Measurements from ENCODE around the gene CFAP97D1. TPM values are rescaled to one million over a fixed set of nuclear protein-coding genes. Genes with fewer than 3 reads are reported as not detected.
A peak's percentile ranks its signal among the peaks of the same experiment; 100 is the strongest.
"Not testable (repeated sequence)": the region's sequence is repeated elsewhere in the genome, so short reads cannot be mapped to it uniquely, and the experiment has no call there.

The CFAP97D1 gene
- total RNA-seq, 1 donor from 2014 or later = not detected

- ATAC-seq (no peak), DNase-seq (no peak)
- no peaks in the 10 kb centered on the region for H3K36me3 ChIP-seq
- no peaks in the 10 kb centered on the region for H3K4me1 ChIP-seq
- H3K27me3 ChIP-seq = no peaks in the 10 kb centered on the region
- no peak overlapping the region for H3K27ac ChIP-seq
- H3K9me3 ChIP-seq = no peaks in the 10 kb centered on the region
- no peak for TF ChIP-seq CTCF (IDR thresholded peaks at IDR 0.05)
- intact Hi-C loops (cut with DNase I) = loop anchor here (10.0 kb wide), 1 partner anchor 56 kb away; the partner anchor contains the start of gene CD300LG
- no peak overlapping the region for H3K4me3 ChIP-seq
Observed at GRCh38 chr17:43788540-43788939, 8.3 kb downstream of the CFAP97D1 start.

GRCh38 chr17:43789482-43789881, 9.2 kb downstream of the CFAP97D1 start:
- no peaks in the 10 kb centered on the region for H3K36me3 ChIP-seq
- no peaks in the 10 kb centered on the region for H3K4me1 ChIP-seq
- H3K27me3 ChIP-seq = no peaks in the 10 kb centered on the region
- H3K4me3 ChIP-seq = no peak overlapping the region
- no peak for ATAC-seq
- no peak overlapping the region for H3K27ac ChIP-seq
- no peaks in the 10 kb centered on the region for H3K9me3 ChIP-seq
- no peak for DNase-seq
- no peak for TF ChIP-seq CTCF (IDR thresholded peaks at IDR 0.05)
- intact Hi-C loops (cut with DNase I) = loop anchor here (10.0 kb wide), 1 partner anchor 55 kb away; the partner anchor contains the start of gene CD300LG

GRCh38 chr17:43790311-43790940, 10.2 kb downstream of the CFAP97D1 start:
- Histone ChIP-seq H3K27me3 (no peaks in the 10 kb centered on the region), H3K4me1 (no peaks in the 10 kb centered on the region), H3K27ac (no peak overlapping the region), H3K36me3 (no peaks in the 10 kb centered on the region), H3K4me3 (no peak overlapping the region), H3K9me3 (no peaks in the 10 kb centered on the region)
- DNase-seq (no peak), ATAC-seq (peak; percentile 57)
- peak; percentile 18 for TF ChIP-seq CTCF (IDR thresholded peaks at IDR 0.05)
- intact Hi-C loops (cut with DNase I) = no loop called here

- Histone ChIP-seq H3K27ac (no peak overlapping the region), H3K4me1 (no peaks in the 10 kb centered on the region), H3K27me3 (no peaks in the 10 kb centered on the region), H3K9me3 (no peaks in the 10 kb centered on the region), H3K4me3 (no peak overlapping the region), H3K36me3 (no peaks in the 10 kb centered on the region)
- intact Hi-C loops (cut with DNase I) = no loop called here
- DNase-seq (no peak), ATAC-seq (peak; percentile 76)
- no peak for TF ChIP-seq CTCF (IDR thresholded peaks at IDR 0.05)
Observed at GRCh38 chr17:43791589-43791988, 11.4 kb downstream of the CFAP97D1 start.

DNA sequence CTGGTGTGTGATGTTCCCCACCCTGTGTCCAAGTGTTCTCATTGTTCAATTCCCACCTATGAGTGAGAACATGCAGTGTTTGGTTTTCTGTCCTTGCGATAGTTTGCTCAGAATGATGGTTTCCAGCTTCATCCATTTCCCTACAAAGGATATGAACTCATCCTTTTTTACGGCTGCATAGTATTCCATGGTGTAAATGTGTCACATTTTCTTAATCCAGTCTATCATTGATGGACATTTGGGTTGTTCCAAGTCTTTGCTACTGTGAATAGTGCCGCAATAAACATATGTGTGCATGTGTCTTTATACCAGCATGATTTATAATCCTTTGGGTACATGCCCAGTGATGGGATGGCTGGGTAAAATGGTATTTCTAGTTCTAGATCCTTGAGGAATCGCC, 12.4 kb downstream of the CFAP97D1 start:
- H3K4me3 ChIP-seq; intact Hi-C loops (cut with DNase I); H3K27ac ChIP-seq; H3K36me3 ChIP-seq; H3K4me1 ChIP-seq; DNase-seq; H3K27me3 ChIP-seq; H3K9me3 ChIP-seq; ATAC-seq: not testable (repeated sequence)

DNA sequence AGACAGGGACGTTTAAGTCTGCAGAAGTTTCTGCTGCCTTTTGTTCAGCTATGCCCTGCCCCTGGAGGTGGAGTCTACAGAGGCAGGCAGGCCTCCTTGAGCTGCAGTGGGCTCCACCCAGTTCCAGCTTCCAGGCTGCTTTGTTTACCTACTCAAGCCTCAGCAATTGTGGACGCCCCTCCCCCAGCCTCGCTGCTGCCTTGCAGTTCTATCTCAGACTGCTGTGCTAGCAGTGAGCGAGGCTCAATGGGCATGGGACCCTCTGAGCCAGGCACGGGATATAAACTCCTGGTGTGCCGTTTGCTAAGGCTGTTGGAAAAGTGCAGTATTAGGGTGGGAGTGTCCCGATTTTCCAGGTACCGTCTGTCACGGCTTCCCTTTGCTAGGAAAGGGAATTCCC, 17.8 kb downstream of the CFAP97D1 start:
- ATAC-seq; intact Hi-C loops (cut with DNase I); H3K27me3 ChIP-seq; H3K4me1 ChIP-seq; H3K4me3 ChIP-seq; H3K27ac ChIP-seq; H3K36me3 ChIP-seq; H3K9me3 ChIP-seq: not testable (repeated sequence)
- DNase-seq = peak; percentile 85

- TF ChIP-seq CTCF (IDR thresholded peaks at IDR 0.05) = no peak
- Histone ChIP-seq H3K4me3 (no peak overlapping the region), H3K27me3 (no peaks in the 10 kb centered on the region), H3K4me1 (peaks cover 5% of the 10 kb centered on the region), H3K9me3 (no peaks in the 10 kb centered on the region), H3K36me3 (peaks cover 4% of the 10 kb centered on the region), H3K27ac (no peak overlapping the region)
- ATAC-seq (no peak), DNase-seq (no peak)
- intact Hi-C loops (cut with DNase I) = no loop called here
Observed at GRCh38 chr17:43799047-43799446, 18.8 kb downstream of the CFAP97D1 start.
